ENCODE results near the gene CFAP100. TPM values are rescaled to one million over a fixed set of nuclear protein-coding genes. Genes with fewer than 3 reads are reported as not detected.

Gene CFAP100
- total RNA-seq, 1 donor from 2014 or later, result not detected

GRCh38 chr3:126442094-126442855 is 47.6 kb downstream of the CFAP100 start:
- Mint-ChIP-seq H3K36me3 (ENCODE audit: low read depth, unreplicated experiment) (peaks cover 10% of the 10 kb centered on the region), H3K4me1 (ENCODE audit: unreplicated experiment) (peaks cover 12% of the 10 kb centered on the region), H3K9me3 (ENCODE audit: unreplicated experiment) (no peaks in the 10 kb centered on the region), H3K27me3 (ENCODE audit: unreplicated experiment) (peaks cover 4% of the 10 kb centered on the region), H3K4me3 (ENCODE audit: unreplicated experiment) (no peak overlapping the region), H3K27ac (ENCODE audit: unreplicated experiment) (no peak overlapping the region)
- DNase-seq (ENCODE audit: low spot score), result no peak
- no peak for TF ChIP-seq CTCF (IDR thresholded peaks at IDR 0.05; ENCODE audit: unreplicated experiment)

DNA sequence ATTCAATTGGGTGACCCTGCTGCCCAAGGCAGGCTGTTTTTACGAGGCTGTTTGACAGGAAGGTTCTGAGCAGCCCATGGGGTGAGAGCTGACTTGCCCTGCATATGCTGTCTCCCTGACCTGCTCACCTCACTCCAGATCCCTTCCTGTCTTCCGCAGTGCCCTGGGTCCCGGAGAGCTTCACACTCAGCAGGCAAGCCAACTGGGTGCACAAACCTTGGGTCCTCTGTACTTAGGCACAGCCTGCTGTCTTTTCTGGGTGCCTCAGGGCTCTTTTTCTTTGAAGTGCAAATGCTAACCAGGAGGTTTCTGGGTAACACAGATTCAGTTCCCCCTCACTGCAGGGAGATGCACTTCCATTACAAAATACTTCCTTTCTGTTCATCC is 48.1 kb downstream of the CFAP100 start:
- DNase-seq (ENCODE audit: low spot score), result no peak
- Mint-ChIP-seq H3K27me3 (ENCODE audit: unreplicated experiment) (peaks cover 4% of the 10 kb centered on the region), H3K27ac (ENCODE audit: unreplicated experiment) (no peak overlapping the region), H3K9me3 (ENCODE audit: unreplicated experiment) (no peaks in the 10 kb centered on the region), H3K36me3 (ENCODE audit: low read depth, unreplicated experiment) (peaks cover 4% of the 10 kb centered on the region), H3K4me1 (ENCODE audit: unreplicated experiment) (peaks cover 12% of the 10 kb centered on the region), H3K4me3 (ENCODE audit: unreplicated experiment) (no peak overlapping the region)
- TF ChIP-seq CTCF (IDR thresholded peaks at IDR 0.05; ENCODE audit: unreplicated experiment), result no peak

DNA sequence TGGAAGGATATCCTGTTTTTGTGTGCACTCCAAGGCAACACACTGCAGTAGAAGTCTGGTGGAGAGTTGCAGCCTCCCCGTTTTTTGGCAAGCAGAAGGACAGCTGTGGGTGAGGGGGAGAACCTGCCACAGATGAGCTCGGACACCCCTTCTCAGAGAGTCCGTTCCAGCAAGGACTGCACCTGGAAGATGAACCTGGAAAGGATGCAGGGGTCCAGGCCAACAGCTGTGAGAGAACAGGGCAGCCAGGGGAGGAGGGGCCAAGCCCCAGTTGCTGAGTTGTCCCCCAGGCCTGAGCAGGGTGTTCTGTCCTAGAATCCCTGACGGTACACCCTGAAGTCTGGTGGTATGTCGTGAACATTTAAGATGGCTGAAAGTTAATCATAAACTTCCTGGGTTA is 50.8 kb downstream of the CFAP100 start:
- peaks cover 2% of the 10 kb centered on the region for H3K27me3 Mint-ChIP-seq (ENCODE audit: unreplicated experiment)
- H3K27ac Mint-ChIP-seq (ENCODE audit: unreplicated experiment), result peak overlapping the region; percentile 67
- H3K4me1 Mint-ChIP-seq (ENCODE audit: unreplicated experiment), result peaks cover 12% of the 10 kb centered on the region
- H3K9me3 Mint-ChIP-seq (ENCODE audit: unreplicated experiment), result no peaks in the 10 kb centered on the region
- no peak for DNase-seq (ENCODE audit: low spot score)
- TF ChIP-seq CTCF (IDR thresholded peaks at IDR 0.05; ENCODE audit: unreplicated experiment), result no peak
- no peak overlapping the region for H3K4me3 Mint-ChIP-seq (ENCODE audit: unreplicated experiment)
- no peaks in the 10 kb centered on the region for H3K36me3 Mint-ChIP-seq (ENCODE audit: low read depth, unreplicated experiment)

GRCh38 chr3:126446301-126446700 is 51.6 kb downstream of the CFAP100 start:
- H3K36me3 Mint-ChIP-seq (ENCODE audit: low read depth, unreplicated experiment), result peaks cover 7% of the 10 kb centered on the region
- no peak overlapping the region for H3K27ac Mint-ChIP-seq (ENCODE audit: unreplicated experiment)
- H3K9me3 Mint-ChIP-seq (ENCODE audit: unreplicated experiment), result no peaks in the 10 kb centered on the region
- peaks cover 15% of the 10 kb centered on the region for H3K4me1 Mint-ChIP-seq (ENCODE audit: unreplicated experiment)
- no peak for TF ChIP-seq CTCF (IDR thresholded peaks at IDR 0.05; ENCODE audit: unreplicated experiment)
- no peak overlapping the region for H3K4me3 Mint-ChIP-seq (ENCODE audit: unreplicated experiment)
- DNase-seq (ENCODE audit: low spot score), result no peak
- H3K27me3 Mint-ChIP-seq (ENCODE audit: unreplicated experiment), result peaks cover 2% of the 10 kb centered on the region

DNA sequence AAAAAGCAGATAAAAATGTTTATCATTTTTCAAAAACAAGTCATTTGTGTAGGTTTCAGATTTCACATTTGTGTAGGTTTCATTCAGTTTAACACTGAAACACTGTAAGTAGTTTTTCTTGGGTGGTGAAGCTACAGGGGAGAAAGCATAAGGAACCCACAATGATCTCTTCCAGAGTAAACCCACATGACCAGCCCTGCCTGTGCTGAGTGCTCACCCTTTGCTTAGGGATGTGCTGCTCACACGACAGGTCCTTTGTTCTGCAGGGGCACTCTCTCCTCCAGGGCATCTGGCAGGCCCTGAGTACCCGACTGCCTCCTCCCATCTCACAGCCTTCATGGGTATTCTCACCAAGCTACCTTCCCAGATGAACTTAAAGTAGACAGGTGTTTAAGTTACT is 52.1 kb downstream of the CFAP100 start:
- no peak for TF ChIP-seq CTCF (IDR thresholded peaks at IDR 0.05; ENCODE audit: unreplicated experiment)
- H3K4me1 Mint-ChIP-seq (ENCODE audit: unreplicated experiment), result peaks cover 15% of the 10 kb centered on the region
- H3K27ac Mint-ChIP-seq (ENCODE audit: unreplicated experiment), result no peak overlapping the region
- peaks cover 12% of the 10 kb centered on the region for H3K36me3 Mint-ChIP-seq (ENCODE audit: low read depth, unreplicated experiment)
- H3K4me3 Mint-ChIP-seq (ENCODE audit: unreplicated experiment), result no peak overlapping the region
- peaks cover 2% of the 10 kb centered on the region for H3K27me3 Mint-ChIP-seq (ENCODE audit: unreplicated experiment)
- no peaks in the 10 kb centered on the region for H3K9me3 Mint-ChIP-seq (ENCODE audit: unreplicated experiment)
- no peak for DNase-seq (ENCODE audit: low spot score)

Data from endothelial cell (in vitro differentiated cells).